ENCODE results near the gene SPACA6. TPM values are rescaled to one million over a fixed set of nuclear protein-coding genes. Genes with fewer than 3 reads are reported as not detected.

SPACA6 gene
- total RNA-seq, 1 donor from 2014 or later: 27.2 TPM

GRCh38 chr19:51680474-51680873, 12.7 kb upstream of the SPACA6 start:
- Mint-ChIP-seq H3K4me1 (ENCODE audit: low read depth, unreplicated experiment) (peaks cover 3% of the 10 kb centered on the region), H3K27me3 (ENCODE audit: unreplicated experiment) (no peaks in the 10 kb centered on the region), H3K9me3 (ENCODE audit: unreplicated experiment) (no peaks in the 10 kb centered on the region), H3K36me3 (ENCODE audit: unreplicated experiment) (no peaks in the 10 kb centered on the region), H3K27ac (ENCODE audit: unreplicated experiment) (no peak overlapping the region), H3K4me3 (ENCODE audit: unreplicated experiment) (no peak overlapping the region)
- no peak for DNase-seq
- no peak for TF ChIP-seq CTCF (IDR thresholded peaks at IDR 0.05; ENCODE audit: partially characterized antibody, unreplicated experiment)

- H3K27me3 Mint-ChIP-seq (ENCODE audit: unreplicated experiment): no peaks in the 10 kb centered on the region
- no peak overlapping the region for H3K4me3 Mint-ChIP-seq (ENCODE audit: unreplicated experiment)
- TF ChIP-seq CTCF (IDR thresholded peaks at IDR 0.05; ENCODE audit: partially characterized antibody, unreplicated experiment): no peak
- peak overlapping the region; percentile 86 for H3K27ac Mint-ChIP-seq (ENCODE audit: unreplicated experiment)
- no peaks in the 10 kb centered on the region for H3K9me3 Mint-ChIP-seq (ENCODE audit: unreplicated experiment)
- peak; percentile 40 for DNase-seq
- H3K36me3 Mint-ChIP-seq (ENCODE audit: unreplicated experiment): no peaks in the 10 kb centered on the region
- H3K4me1 Mint-ChIP-seq (ENCODE audit: low read depth, unreplicated experiment): peaks cover 3% of the 10 kb centered on the region
These were observed 11.7 kb upstream of the SPACA6 start for GRCh38 chr19:51681286-51681941.

DNA sequence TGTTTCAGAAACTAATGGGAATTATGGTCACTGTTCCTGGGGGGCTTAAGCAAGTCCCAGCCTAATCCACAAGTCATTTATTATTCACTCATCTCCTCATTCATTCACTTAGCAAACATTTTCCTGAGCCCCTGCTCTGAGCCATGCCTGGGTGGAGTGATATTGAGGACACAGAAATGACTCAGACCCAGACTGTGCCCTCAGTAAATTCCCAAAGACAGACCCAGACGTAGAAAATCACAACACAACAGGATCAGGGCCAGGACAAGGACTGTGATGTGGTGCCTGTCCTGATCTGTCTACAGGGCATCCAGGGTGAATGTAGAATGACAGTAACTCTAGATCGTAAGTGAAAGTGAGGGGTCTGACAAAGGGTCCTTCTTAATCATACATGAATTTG, 7.0 kb upstream of the SPACA6 start:
- no peak for DNase-seq
- no peak overlapping the region for H3K27ac Mint-ChIP-seq (ENCODE audit: unreplicated experiment)
- peaks cover 10% of the 10 kb centered on the region for H3K9me3 Mint-ChIP-seq (ENCODE audit: unreplicated experiment)
- peaks cover 10% of the 10 kb centered on the region for H3K4me1 Mint-ChIP-seq (ENCODE audit: low read depth, unreplicated experiment)
- no peaks in the 10 kb centered on the region for H3K36me3 Mint-ChIP-seq (ENCODE audit: unreplicated experiment)
- H3K27me3 Mint-ChIP-seq (ENCODE audit: unreplicated experiment): peaks cover 8% of the 10 kb centered on the region
- no peak overlapping the region for H3K4me3 Mint-ChIP-seq (ENCODE audit: unreplicated experiment)
- TF ChIP-seq CTCF (IDR thresholded peaks at IDR 0.05; ENCODE audit: partially characterized antibody, unreplicated experiment): no peak

- Mint-ChIP-seq H3K4me1 (ENCODE audit: low read depth, unreplicated experiment) (peaks cover 18% of the 10 kb centered on the region), H3K27me3 (ENCODE audit: unreplicated experiment) (peaks cover 11% of the 10 kb centered on the region), H3K9me3 (ENCODE audit: unreplicated experiment) (peaks cover 13% of the 10 kb centered on the region), H3K4me3 (ENCODE audit: unreplicated experiment) (peak overlapping the region; percentile 96), H3K36me3 (ENCODE audit: unreplicated experiment) (no peaks in the 10 kb centered on the region), H3K27ac (ENCODE audit: unreplicated experiment) (peak overlapping the region; percentile 99)
- no peak for TF ChIP-seq CTCF (IDR thresholded peaks at IDR 0.05; ENCODE audit: partially characterized antibody, unreplicated experiment)
- peak; percentile 74 for DNase-seq
These were observed 5.1 kb upstream of the SPACA6 start for GRCh38 chr19:51687791-51688670.

Data from glutamatergic neuron (in vitro differentiated cells).